Thoracic aorta (tissue), 2 donors: Measurements from ENCODE around the gene HSBP1. TPM values are rescaled to one million over a fixed set of nuclear protein-coding genes. Genes with fewer than 3 reads are reported as not detected.

Experiments used
- ATAC-seq: fragments of 150-250 bp; one replicate; pipeline ENCODE4 v1.8.0; 2017; ENCODE audit warnings: low read depth; ENCODE audit not compliant: insufficient number of reproducible peaks, low FRiP score
- DNase-seq: peaks from one replicate; pipeline ENCODE4 v3.0.0-alpha.2; 2020; ENCODE audit warnings: low spot score
- H3K27ac ChIP-seq, 2 donors: fragments of 200-600 bp; sonication (generic); 1 replicate in 1 of 2; 2 replicates in 1 of 2; pipeline ENCODE4 v1.5.1; 2016; ENCODE audit warnings: mild to moderate bottlenecking in 2 of 2, moderate library complexity in 2 of 2
- H3K27me3 ChIP-seq: fragments of 200-600 bp; sonication (generic); replicated peaks from 2 replicates; pipeline ENCODE4 v1.6.0; 2016; ENCODE audit warnings: mild to moderate bottlenecking; ENCODE audit not compliant: insufficient read depth
- H3K36me3 ChIP-seq: fragments of 200-600 bp; sonication (generic); one replicate; pipeline ENCODE4 v1.5.1; 2016
- H3K4me1 ChIP-seq, 2 donors: fragments of 200-600 bp; sonication (generic); 1 replicate in 1 of 2; 2 replicates in 1 of 2; pipeline versions ENCODE4 v1.5.1 to v1.6.0; 2016; ENCODE audit warnings: low read depth in 2 of 2, mild to moderate bottlenecking in 1 of 2; ENCODE audit not compliant: control insufficient read depth in 1 of 2
- H3K4me3 ChIP-seq: fragments of 200-600 bp; sonication (generic); 2 replicates; pipeline ENCODE4 v1.5.1; 2016; ENCODE audit warnings: mild to moderate bottlenecking
- H3K9me3 ChIP-seq: fragments of 200-600 bp; sonication (generic); 2 replicates; pipeline ENCODE4 v1.5.1; 2016
- CTCF ChIP-seq: fragments of 200-600 bp; sonication (generic); IDR thresholded peaks from one replicate; pipeline ENCODE4 v1.5.1; 2019; ENCODE audit warnings: antibody characterized with exemption
- total RNA-seq, 2 donors: library from RNA; depleted of rRNA; stranded (reverse); fragments of >200 nt; gene quantifications; one replicate each; pipeline versions ENCODE4 v1.1.0 to v1.2.3, GENCODE V29; 2016

The HSBP1 gene
- total RNA-seq, 2 donors from 2014 or later, result 11.0 to 15.0 TPM

- Histone ChIP-seq H3K4me1 (no peaks in the 10 kb centered on the region), H3K9me3 (no peaks in the 10 kb centered on the region), H3K27ac (no peak overlapping the region), H3K36me3 (no peaks in the 10 kb centered on the region), H3K27me3 (no peaks in the 10 kb centered on the region), H3K4me3 (no peak overlapping the region)
- no peak for ATAC-seq
- no peak for TF ChIP-seq CTCF
- no peak for DNase-seq
Measured at GRCh38 chr16:83856792-83857191, 49.0 kb downstream of the HSBP1 start.

DNA sequence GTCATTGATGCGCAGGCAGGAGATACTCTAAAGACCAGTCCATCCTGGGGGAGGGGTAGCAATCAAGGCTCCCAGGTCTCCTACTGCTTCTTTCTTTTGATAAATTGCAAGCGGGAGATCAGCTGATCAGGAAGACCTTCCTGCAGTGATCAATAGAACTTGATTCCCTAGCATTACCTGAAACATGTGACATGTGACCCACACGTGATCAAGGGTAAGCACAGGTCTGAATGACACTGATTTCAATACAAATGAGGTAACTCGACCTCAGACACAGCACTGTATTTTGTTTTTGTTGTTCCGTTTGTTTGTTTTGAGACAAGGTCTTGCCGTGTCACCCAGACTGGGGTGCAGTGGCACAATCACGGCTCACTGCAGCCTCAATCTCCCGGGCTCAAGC lies 51.5 kb downstream of the HSBP1 start:
- H3K4me1 ChIP-seq, result no peaks in the 10 kb centered on the region
- no peak for TF ChIP-seq CTCF
- H3K9me3 ChIP-seq, result no peaks in the 10 kb centered on the region
- no peaks in the 10 kb centered on the region for H3K36me3 ChIP-seq
- H3K4me3 ChIP-seq, result no peak overlapping the region
- ATAC-seq (no peak), DNase-seq (no peak)
- no peak overlapping the region for H3K27ac ChIP-seq
- no peaks in the 10 kb centered on the region for H3K27me3 ChIP-seq

GRCh38 chr16:83862661-83863060 lies 54.9 kb downstream of the HSBP1 start:
- Histone ChIP-seq H3K27me3 (no peaks in the 10 kb centered on the region), H3K9me3 (no peaks in the 10 kb centered on the region), H3K4me1 (no peaks in the 10 kb centered on the region), H3K4me3 (no peak overlapping the region), H3K27ac (no peak overlapping the region), H3K36me3 (no peaks in the 10 kb centered on the region)
- no peak for ATAC-seq
- TF ChIP-seq CTCF, result no peak
- no peak for DNase-seq

- ATAC-seq (no peak), DNase-seq (no peak)
- Histone ChIP-seq H3K4me1 (no peaks in the 10 kb centered on the region), H3K36me3 (no peaks in the 10 kb centered on the region), H3K27ac (no peak overlapping the region), H3K4me3 (no peak overlapping the region), H3K9me3 (no peaks in the 10 kb centered on the region), H3K27me3 (no peaks in the 10 kb centered on the region)
- no peak for TF ChIP-seq CTCF
Measured at GRCh38 chr16:83863682-83864081, 55.9 kb downstream of the HSBP1 start.

Other genes starting within 250 kb of the HSBP1 start
- gene MLYCD, start 91.1 kb downstream of the HSBP1 start, total RNA-seq, result 10 to 100 TPM; 14.1 to 23.6 TPM
- gene OSGIN1, start 145.3 kb downstream of the HSBP1 start, total RNA-seq, result 10 to 100 TPM in 1 of 2 donors, 1 to 10 TPM in 1; 3.7 to 16.2 TPM
- not detected for gene NECAB2, start 160.3 kb downstream of the HSBP1 start, total RNA-seq
- gene SLC38A8, start 234.8 kb downstream of the HSBP1 start, total RNA-seq, result not detected